HepG2 (cell line): ENCODE data around the gene RBCK1. TPM values are rescaled to one million over a fixed set of nuclear protein-coding genes. Genes with fewer than 3 reads are reported as not detected.
A peak's percentile ranks its signal among the peaks of the same experiment; 100 is the strongest.

ENCODE experiments used
- IKZF4 ChIP-seq: sonication (generic); formaldehyde crosslinking; IDR thresholded peaks from 2 replicates; pipeline ENCODE4 v1.5.1; 2020; ENCODE audit warnings: borderline replicate concordance, mild to moderate bottlenecking, low read depth, missing genetic modification reagents; ENCODE audit errors: not compliant biosample characterization
- MTF2 ChIP-seq: sonication (generic); formaldehyde crosslinking; IDR thresholded peaks from 2 replicates; pipeline ENCODE4 v1.5.0; 2020; ENCODE audit warnings: missing genetic modification reagents, borderline replicate concordance
- NCOA5 ChIP-seq: sonication (generic); formaldehyde crosslinking; IDR thresholded peaks from 2 replicates; pipeline ENCODE4 v1.4.0; 2020; ENCODE audit warnings: missing genetic modification reagents
- SSRP1 ChIP-seq: IDR thresholded peaks from 2 replicates; pipeline ENCODE4 v1.6.1; 2016; ENCODE audit warnings: control low read depth
- ZBTB21 ChIP-seq: sonication (generic); formaldehyde crosslinking; IDR thresholded peaks from 2 replicates; pipeline ENCODE4 v1.4.0; 2020; ENCODE audit warnings: missing genetic modification reagents
- ZNF562 ChIP-seq: sonication (generic); formaldehyde crosslinking; IDR thresholded peaks from 2 replicates; pipeline ENCODE4 v1.8.0; 2022; ENCODE audit warnings: missing genetic modification reagents, borderline replicate concordance
- ZSCAN29 ChIP-seq: sonication (generic); formaldehyde crosslinking; conservative IDR thresholded peaks from 2 replicates; pipeline ENCODE4 v1.4.0; 2020; ENCODE audit warnings: mild to moderate bottlenecking, missing genetic modification reagents
- polyA plus RNA-seq, 8 experiments: library from polyadenylated mRNA; depleted of rRNA in 3 of 8; stranded (reverse) in 7 of 8; unstranded in 1 of 8; fragments of >200 nt; fragmentation: Illumina TruSeq in 4 of 8; extraction: Trizol in 4 of 8; gene quantifications; 2 replicates each; pipeline versions ENCODE4 v1.2.1 to v1.2.3, GENCODE V29; 2011 to 2016; ENCODE audit warnings: low read depth in 4 of 8, missing spikeins in 1 of 8, mixed read lengths in 1 of 8; ENCODE audit not compliant: insufficient read depth in 1 of 8
- total RNA-seq, 5 experiments: library from RNA; depleted of rRNA; stranded (reverse); fragments of >200 nt; fragmentation: Illumina TruSeq; extraction: Trizol; gene quantifications; 2 replicates each; pipeline ENCODE4 v1.2.3, GENCODE V29; 2016; ENCODE audit warnings: low read depth in 1 of 5
- TF ChIP-seq, protein P1 (sequence below): sonication (generic); formaldehyde crosslinking; IDR thresholded peaks from 2 replicates; pipeline ENCODE4 v1.5.0; 2020; ENCODE audit warnings: missing genetic modification reagents
- TF ChIP-seq, protein P2 (sequence below): sonication (generic); formaldehyde crosslinking; IDR thresholded peaks from 2 replicates; pipeline ENCODE4 v1.5.0; 2020; ENCODE audit warnings: mild to moderate bottlenecking, missing genetic modification reagents
- TF ChIP-seq, protein P3 (sequence below): sonication (generic); formaldehyde crosslinking; IDR thresholded peaks from 2 replicates; pipeline ENCODE4 v1.4.0; 2020; ENCODE audit warnings: missing genetic modification reagents, borderline replicate concordance
- TF ChIP-seq, protein P4 (sequence below): IDR thresholded peaks from 2 replicates; pipeline ENCODE4 v1.6.1; 2016; ENCODE audit warnings: low read depth, missing genetic modification reagents, missing compliant biosample characterization
- TF ChIP-seq, protein P5 (sequence below): sonication (generic); formaldehyde crosslinking; IDR thresholded peaks from 2 replicates; pipeline ENCODE4 v1.5.0; 2020; ENCODE audit warnings: mild to moderate bottlenecking, missing genetic modification reagents

RBCK1 gene
- total and polyA plus RNA-seq, 2 of the 13 experiments (the other 11 are each of a cell fraction or from before 2014, with no cell fraction given): 149 to 215 TPM

DNA sequence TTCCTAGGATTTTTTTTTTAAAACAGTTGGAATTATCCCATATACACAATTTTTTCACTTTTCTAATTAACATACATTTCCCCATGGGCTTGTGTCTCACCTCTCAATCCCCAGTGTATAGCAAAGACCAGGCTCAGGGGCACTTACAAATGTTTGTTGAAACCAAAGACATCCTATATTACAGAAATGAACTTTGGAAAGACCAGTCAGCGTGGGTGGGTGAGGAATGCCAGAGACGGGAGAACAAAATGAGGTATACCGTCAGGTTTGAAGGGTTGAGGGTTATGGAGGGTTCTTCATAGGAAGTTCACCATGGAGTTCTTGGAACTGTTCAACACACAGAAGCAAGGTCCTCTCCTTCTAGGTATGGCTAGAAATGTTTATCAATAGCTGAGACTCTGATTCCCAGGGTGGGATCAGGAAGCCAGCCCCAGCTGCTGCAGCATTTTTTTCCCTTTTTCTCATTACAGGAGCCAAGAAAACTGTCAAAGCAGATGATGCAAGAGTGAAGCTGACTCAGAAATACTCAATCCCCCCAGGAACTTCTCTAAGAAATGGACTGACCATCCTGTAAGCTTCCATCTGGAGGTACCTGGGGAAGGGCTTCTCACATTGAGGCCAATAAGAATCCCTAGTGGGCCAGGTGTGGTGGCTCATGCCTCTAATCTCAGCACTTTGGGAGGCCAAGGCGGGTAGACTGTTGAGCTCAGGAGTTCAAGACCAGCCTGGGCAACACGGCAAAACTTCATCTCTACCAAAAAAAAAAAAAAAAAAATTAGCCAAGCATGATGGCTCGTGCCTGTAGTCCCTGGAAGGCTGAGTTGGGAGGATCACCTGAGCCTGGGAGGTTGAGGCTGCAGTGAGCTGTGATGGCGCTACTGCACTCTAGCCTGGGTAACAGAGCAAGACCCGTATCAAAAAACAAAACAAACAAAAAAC lies 70.2 kb downstream of the RBCK1 start (continued):
- TF ChIP-seq, protein P1, sequence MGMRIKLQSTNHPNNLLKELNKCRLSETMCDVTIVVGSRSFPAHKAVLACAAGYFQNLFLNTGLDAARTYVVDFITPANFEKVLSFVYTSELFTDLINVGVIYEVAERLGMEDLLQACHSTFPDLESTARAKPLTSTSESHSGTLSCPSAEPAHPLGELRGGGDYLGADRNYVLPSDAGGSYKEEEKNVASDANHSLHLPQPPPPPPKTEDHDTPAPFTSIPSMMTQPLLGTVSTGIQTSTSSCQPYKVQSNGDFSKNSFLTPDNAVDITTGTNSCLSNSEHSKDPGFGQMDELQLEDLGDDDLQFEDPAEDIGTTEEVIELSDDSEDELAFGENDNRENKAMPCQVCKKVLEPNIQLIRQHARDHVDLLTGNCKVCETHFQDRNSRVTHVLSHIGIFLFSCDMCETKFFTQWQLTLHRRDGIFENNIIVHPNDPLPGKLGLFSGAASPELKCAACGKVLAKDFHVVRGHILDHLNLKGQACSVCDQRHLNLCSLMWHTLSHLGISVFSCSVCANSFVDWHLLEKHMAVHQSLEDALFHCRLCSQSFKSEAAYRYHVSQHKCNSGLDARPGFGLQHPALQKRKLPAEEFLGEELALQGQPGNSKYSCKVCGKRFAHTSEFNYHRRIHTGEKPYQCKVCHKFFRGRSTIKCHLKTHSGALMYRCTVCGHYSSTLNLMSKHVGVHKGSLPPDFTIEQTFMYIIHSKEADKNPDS: no peak
- no peak for TF ChIP-seq ZBTB21 (CRISPR knock-in tag)
- no peak for TF ChIP-seq MTF2 (CRISPR knock-in tag)
- TF ChIP-seq, protein P2, sequence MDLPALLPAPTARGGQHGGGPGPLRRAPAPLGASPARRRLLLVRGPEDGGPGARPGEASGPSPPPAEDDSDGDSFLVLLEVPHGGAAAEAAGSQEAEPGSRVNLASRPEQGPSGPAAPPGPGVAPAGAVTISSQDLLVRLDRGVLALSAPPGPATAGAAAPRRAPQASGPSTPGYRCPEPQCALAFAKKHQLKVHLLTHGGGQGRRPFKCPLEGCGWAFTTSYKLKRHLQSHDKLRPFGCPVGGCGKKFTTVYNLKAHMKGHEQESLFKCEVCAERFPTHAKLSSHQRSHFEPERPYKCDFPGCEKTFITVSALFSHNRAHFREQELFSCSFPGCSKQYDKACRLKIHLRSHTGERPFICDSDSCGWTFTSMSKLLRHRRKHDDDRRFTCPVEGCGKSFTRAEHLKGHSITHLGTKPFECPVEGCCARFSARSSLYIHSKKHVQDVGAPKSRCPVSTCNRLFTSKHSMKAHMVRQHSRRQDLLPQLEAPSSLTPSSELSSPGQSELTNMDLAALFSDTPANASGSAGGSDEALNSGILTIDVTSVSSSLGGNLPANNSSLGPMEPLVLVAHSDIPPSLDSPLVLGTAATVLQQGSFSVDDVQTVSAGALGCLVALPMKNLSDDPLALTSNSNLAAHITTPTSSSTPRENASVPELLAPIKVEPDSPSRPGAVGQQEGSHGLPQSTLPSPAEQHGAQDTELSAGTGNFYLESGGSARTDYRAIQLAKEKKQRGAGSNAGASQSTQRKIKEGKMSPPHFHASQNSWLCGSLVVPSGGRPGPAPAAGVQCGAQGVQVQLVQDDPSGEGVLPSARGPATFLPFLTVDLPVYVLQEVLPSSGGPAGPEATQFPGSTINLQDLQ (CRISPR knock-in tag): no peak
- TF ChIP-seq ZNF562: no peak
- TF ChIP-seq, protein P3, sequence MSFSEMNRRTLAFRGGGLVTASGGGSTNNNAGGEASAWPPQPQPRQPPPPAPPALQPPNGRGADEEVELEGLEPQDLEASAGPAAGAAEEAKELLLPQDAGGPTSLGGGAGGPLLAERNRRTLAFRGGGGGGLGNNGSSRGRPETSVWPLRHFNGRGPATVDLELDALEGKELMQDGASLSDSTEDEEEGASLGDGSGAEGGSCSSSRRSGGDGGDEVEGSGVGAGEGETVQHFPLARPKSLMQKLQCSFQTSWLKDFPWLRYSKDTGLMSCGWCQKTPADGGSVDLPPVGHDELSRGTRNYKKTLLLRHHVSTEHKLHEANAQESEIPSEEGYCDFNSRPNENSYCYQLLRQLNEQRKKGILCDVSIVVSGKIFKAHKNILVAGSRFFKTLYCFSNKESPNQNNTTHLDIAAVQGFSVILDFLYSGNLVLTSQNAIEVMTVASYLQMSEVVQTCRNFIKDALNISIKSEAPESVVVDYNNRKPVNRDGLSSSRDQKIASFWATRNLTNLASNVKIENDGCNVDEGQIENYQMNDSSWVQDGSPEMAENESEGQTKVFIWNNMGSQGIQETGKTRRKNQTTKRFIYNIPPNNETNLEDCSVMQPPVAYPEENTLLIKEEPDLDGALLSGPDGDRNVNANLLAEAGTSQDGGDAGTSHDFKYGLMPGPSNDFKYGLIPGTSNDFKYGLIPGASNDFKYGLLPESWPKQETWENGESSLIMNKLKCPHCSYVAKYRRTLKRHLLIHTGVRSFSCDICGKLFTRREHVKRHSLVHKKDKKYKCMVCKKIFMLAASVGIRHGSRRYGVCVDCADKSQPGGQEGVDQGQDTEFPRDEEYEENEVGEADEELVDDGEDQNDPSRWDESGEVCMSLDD: no peak
- no peak for TF ChIP-seq SSRP1 (CRISPR knock-in tag)
- TF ChIP-seq, protein P4, sequence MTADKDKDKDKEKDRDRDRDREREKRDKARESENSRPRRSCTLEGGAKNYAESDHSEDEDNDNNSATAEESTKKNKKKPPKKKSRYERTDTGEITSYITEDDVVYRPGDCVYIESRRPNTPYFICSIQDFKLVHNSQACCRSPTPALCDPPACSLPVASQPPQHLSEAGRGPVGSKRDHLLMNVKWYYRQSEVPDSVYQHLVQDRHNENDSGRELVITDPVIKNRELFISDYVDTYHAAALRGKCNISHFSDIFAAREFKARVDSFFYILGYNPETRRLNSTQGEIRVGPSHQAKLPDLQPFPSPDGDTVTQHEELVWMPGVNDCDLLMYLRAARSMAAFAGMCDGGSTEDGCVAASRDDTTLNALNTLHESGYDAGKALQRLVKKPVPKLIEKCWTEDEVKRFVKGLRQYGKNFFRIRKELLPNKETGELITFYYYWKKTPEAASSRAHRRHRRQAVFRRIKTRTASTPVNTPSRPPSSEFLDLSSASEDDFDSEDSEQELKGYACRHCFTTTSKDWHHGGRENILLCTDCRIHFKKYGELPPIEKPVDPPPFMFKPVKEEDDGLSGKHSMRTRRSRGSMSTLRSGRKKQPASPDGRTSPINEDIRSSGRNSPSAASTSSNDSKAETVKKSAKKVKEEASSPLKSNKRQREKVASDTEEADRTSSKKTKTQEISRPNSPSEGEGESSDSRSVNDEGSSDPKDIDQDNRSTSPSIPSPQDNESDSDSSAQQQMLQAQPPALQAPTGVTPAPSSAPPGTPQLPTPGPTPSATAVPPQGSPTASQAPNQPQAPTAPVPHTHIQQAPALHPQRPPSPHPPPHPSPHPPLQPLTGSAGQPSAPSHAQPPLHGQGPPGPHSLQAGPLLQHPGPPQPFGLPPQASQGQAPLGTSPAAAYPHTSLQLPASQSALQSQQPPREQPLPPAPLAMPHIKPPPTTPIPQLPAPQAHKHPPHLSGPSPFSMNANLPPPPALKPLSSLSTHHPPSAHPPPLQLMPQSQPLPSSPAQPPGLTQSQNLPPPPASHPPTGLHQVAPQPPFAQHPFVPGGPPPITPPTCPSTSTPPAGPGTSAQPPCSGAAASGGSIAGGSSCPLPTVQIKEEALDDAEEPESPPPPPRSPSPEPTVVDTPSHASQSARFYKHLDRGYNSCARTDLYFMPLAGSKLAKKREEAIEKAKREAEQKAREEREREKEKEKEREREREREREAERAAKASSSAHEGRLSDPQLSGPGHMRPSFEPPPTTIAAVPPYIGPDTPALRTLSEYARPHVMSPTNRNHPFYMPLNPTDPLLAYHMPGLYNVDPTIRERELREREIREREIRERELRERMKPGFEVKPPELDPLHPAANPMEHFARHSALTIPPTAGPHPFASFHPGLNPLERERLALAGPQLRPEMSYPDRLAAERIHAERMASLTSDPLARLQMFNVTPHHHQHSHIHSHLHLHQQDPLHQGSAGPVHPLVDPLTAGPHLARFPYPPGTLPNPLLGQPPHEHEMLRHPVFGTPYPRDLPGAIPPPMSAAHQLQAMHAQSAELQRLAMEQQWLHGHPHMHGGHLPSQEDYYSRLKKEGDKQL (CRISPR knock-in tag): no peak
- TF ChIP-seq IKZF4: no peak
- TF ChIP-seq, protein P5, sequence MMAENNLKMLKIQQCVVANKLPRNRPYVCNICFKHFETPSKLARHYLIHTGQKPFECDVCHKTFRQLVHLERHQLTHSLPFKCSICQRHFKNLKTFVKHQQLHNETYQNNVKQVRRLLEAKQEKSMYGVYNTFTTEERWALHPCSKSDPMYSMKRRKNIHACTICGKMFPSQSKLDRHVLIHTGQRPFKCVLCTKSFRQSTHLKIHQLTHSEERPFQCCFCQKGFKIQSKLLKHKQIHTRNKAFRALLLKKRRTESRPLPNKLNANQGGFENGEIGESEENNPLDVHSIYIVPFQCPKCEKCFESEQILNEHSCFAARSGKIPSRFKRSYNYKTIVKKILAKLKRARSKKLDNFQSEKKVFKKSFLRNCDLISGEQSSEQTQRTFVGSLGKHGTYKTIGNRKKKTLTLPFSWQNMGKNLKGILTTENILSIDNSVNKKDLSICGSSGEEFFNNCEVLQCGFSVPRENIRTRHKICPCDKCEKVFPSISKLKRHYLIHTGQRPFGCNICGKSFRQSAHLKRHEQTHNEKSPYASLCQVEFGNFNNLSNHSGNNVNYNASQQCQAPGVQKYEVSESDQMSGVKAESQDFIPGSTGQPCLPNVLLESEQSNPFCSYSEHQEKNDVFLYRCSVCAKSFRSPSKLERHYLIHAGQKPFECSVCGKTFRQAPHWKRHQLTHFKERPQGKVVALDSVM (CRISPR knock-in tag): peak; percentile 47; the same call in 1 of the 2 replicates
- TF ChIP-seq ZSCAN29 (CRISPR knock-in tag): no peak
- TF ChIP-seq NCOA5 (CRISPR knock-in tag): no peak
